GM23248 (cell line): Measurements from ENCODE around the gene PLCB4. TPM values are rescaled to one million over a fixed set of nuclear protein-coding genes. Genes with fewer than 3 reads are reported as not detected.
"Not testable (repeated sequence)": the region's sequence is repeated elsewhere in the genome, so short reads cannot be mapped to it uniquely, and the experiment has no call there.

ENCODE experiments used
- DNase-seq: peaks from one replicate; pipeline ENCODE4 v3.0.0-alpha.2; 2015
- H2AFZ ChIP-seq: fragments of 200-600 bp; sonication (generic); 2 replicates; pipeline ENCODE4 v1.6.1; 2016; ENCODE audit warnings: antibody characterized with exemption
- H3F3A ChIP-seq: fragments of 200-600 bp; sonication (generic); 2 replicates; pipeline ENCODE4 v1.6.1; 2016; ENCODE audit warnings: mild to moderate bottlenecking, antibody characterized with exemption, mixed run types; ENCODE audit not compliant: insufficient read depth
- H3K27ac ChIP-seq: fragments of 200-600 bp; sonication (generic); 2 replicates; pipeline ENCODE4 v1.5.1; 2016; ENCODE audit warnings: mild to moderate bottlenecking
- H3K27me3 ChIP-seq: fragments of 200-600 bp; sonication (generic); replicated peaks from 2 replicates; pipeline ENCODE4 v1.6.1; 2016; ENCODE audit warnings: mild to moderate bottlenecking; ENCODE audit not compliant: insufficient read depth
- H3K36me3 ChIP-seq: fragments of 200-600 bp; sonication (generic); 2 replicates; pipeline ENCODE4 v1.6.1; 2016; ENCODE audit warnings: low read depth, mild to moderate bottlenecking
- H3K4me1 ChIP-seq: fragments of 200-600 bp; sonication (generic); 2 replicates; pipeline ENCODE4 v1.6.1; 2016; ENCODE audit warnings: mild to moderate bottlenecking; ENCODE audit not compliant: insufficient read depth
- H3K4me2 ChIP-seq: fragments of 200-600 bp; sonication (generic); one replicate; pipeline ENCODE4 v1.6.1; 2016; ENCODE audit warnings: mild to moderate bottlenecking; ENCODE audit not compliant: unreplicated experiment
- H3K4me3 ChIP-seq: fragments of 200-600 bp; sonication (generic); 2 replicates; pipeline ENCODE4 v1.5.1; 2016; ENCODE audit warnings: mild to moderate bottlenecking
- H3K79me2 ChIP-seq: fragments of 200-600 bp; sonication (generic); 2 replicates; pipeline ENCODE4 v1.6.1; 2016; ENCODE audit warnings: mild to moderate bottlenecking; ENCODE audit not compliant: insufficient read depth
- H3K9ac ChIP-seq: fragments of 200-600 bp; sonication (generic); 2 replicates; pipeline ENCODE4 v1.6.1; 2016; ENCODE audit warnings: mild to moderate bottlenecking
- H3K9me2 ChIP-seq: fragments of 200-600 bp; sonication (generic); 2 replicates; pipeline ENCODE4 v1.6.1; 2016; ENCODE audit warnings: mixed run types, mild to moderate bottlenecking, moderate library complexity; ENCODE audit not compliant: insufficient read depth
- H3K9me3 ChIP-seq: fragments of 200-600 bp; sonication (generic); one replicate; pipeline ENCODE4 v1.6.1; 2017; ENCODE audit warnings: low read depth
- H4K20me1 ChIP-seq: fragments of 200-600 bp; sonication (generic); 2 replicates; pipeline ENCODE4 v1.6.0; 2016; ENCODE audit not compliant: insufficient read depth
- EZH2 ChIP-seq: fragments of 200-600 bp; sonication (generic); IDR thresholded peaks from 2 replicates; pipeline ENCODE4 v1.6.1; 2018; ENCODE audit warnings: antibody characterized with exemption, mild to moderate bottlenecking; ENCODE audit not compliant: insufficient read depth, poor library complexity, severe bottlenecking
- EZH2phosphoT487 ChIP-seq: fragments of 200-600 bp; sonication (generic); IDR thresholded peaks from 2 replicates; pipeline ENCODE4 v1.6.1; 2018; ENCODE audit warnings: antibody characterized with exemption, moderate library complexity, mild to moderate bottlenecking, low read depth; ENCODE audit not compliant: insufficient read depth
- WGBS, 2 experiments: methylation state at CpG; one replicate each; pipeline ENCODE4 v1.1.6; 2015 to 2017; ENCODE audit warnings: low lambda C conversion rate in 2 of 2, low coverage in 1 of 2; ENCODE audit errors: missing lambda C conversion rate in 2 of 2; 5-methylcytosine and 5-hydroxymethylcytosine counted together
- in situ Hi-C: fragments of 300-500 bp; cut with MboI; formaldehyde crosslinking; loops from 2 replicates; pipeline ENCODE4 v1.15.0; 2020
- polyA plus RNA-seq: library from polyadenylated mRNA; unstranded; fragments of >200 nt; fragmentation: Nextera tagmentation; extraction: Ambion mirVana; gene quantifications from 2 replicates; pipeline ENCODE4 v1.2.1, GENCODE V29; 2016
- total RNA-seq: library from RNA; depleted of rRNA; stranded (reverse); fragments of >200 nt; shearing (Covaris generic); gene quantifications from 2 replicates; pipeline ENCODE4 v1.2.3, GENCODE V29; 2014

PLCB4 gene
- total and polyA plus RNA-seq, 2 experiments from 2014 or later = 5.0 to 9.5 TPM

DNA sequence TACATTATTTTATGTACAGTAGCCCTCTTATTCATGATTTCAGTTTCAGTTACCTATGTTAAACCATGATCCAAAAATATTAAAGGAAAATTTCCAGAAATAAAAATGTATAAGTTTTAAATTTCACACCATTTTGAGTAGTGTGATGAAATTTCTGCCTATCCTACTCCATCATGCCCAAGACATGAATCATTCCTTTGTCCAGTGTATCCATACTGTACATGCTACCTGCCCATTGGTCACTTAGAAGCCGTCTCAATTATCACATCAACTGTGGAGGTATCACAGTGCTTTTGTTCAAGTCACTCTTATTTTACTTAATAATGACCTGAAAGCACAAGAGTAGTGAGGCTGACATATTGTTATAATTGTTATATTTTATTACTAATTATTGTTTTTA, 32.3 kb upstream of the PLCB4 start:
- Histone ChIP-seq H3K27ac (no peak overlapping the region), H3K9ac (no peak overlapping the region), H3K4me3 (no peak overlapping the region), H3K4me2 (no peak overlapping the region), H3K4me1 (peaks cover 41% of the 10 kb centered on the region), H2AFZ (no peak overlapping the region), H3K9me2 (no peaks in the 10 kb centered on the region), H3F3A (peaks cover 19% of the 10 kb centered on the region), H3K27me3 (no peaks in the 10 kb centered on the region), H3K36me3 (no peaks in the 10 kb centered on the region), H3K9me3 (no peaks in the 10 kb centered on the region), H3K79me2 (no peaks in the 10 kb centered on the region), H4K20me1 (no peaks in the 10 kb centered on the region)
- in situ Hi-C loops = no loop called here
- no peak for DNase-seq
- 68 to 72% methylated on average over 1 of the region's 1 CpG for WGBS, 2 experiments
- TF ChIP-seq EZH2phosphoT487 = no peak
- TF ChIP-seq EZH2 = no peak

DNA sequence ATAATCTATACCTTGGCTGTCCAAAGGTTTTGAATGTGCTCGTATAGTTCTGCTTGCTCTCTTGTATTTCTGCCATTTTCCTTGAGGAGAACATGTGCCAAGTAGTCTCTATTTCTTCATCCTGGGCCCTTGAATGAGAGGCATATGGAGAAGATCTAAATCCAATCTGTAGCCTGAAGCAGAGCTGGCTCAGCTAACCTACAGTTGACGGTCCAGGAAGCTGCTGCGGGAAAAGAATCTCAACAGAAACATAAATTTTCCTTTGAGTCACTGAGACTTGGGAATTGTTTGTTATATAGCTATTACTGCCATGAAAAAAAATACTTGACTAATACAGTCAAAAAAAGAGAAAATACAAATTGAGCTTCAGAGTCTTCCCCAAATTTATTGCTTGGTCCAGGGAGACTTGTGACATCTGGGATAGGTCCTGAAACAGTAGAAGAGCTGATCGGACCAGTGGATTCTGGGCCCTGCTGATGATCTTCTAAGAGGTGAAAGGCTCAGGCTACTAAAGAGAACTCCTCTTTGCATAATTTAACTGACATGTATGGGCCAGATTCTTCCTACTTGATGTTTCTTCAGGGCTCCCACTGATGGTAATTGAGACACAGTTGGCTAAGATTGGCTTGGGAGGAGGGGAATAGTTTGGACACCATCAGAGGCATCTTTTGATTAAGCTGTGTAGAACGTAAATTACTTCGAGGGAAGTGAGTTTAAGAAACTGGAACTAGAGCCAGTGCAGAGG, 29.9 kb upstream of the PLCB4 start:
- H3K4me3 ChIP-seq = no peak overlapping the region
- peak overlapping the region; percentile 22 for H2AFZ ChIP-seq
- H3K9me3 ChIP-seq = no peaks in the 10 kb centered on the region
- H3K79me2 ChIP-seq = no peaks in the 10 kb centered on the region
- peaks cover 21% of the 10 kb centered on the region for H3F3A ChIP-seq
- WGBS, 2 experiments = 37 to 41% methylated on average over 6 of the region's 6 CpGs
- H3K27ac ChIP-seq = no peak overlapping the region
- H3K9me2 ChIP-seq = no peaks in the 10 kb centered on the region
- H3K27me3 ChIP-seq = no peaks in the 10 kb centered on the region
- peak; percentile 57 for DNase-seq
- TF ChIP-seq EZH2 (no peak), EZH2phosphoT487 (no peak)
- H4K20me1 ChIP-seq = no peaks in the 10 kb centered on the region
- H3K4me2 ChIP-seq = no peak overlapping the region
- in situ Hi-C loops = no loop called here
- no peak overlapping the region for H3K9ac ChIP-seq
- peaks cover 33% of the 10 kb centered on the region for H3K4me1 ChIP-seq
- no peaks in the 10 kb centered on the region for H3K36me3 ChIP-seq

GRCh38 chr20:9040863-9041524, 27.9 kb upstream of the PLCB4 start:
- Histone ChIP-seq H4K20me1 (no peaks in the 10 kb centered on the region), H3K27ac (peak overlapping the region; percentile 55), H3K36me3 (no peaks in the 10 kb centered on the region), H2AFZ (no peak overlapping the region), H3K4me3 (no peak overlapping the region), H3K9me2 (no peaks in the 10 kb centered on the region), H3K27me3 (no peaks in the 10 kb centered on the region), H3K9me3 (no peaks in the 10 kb centered on the region), H3K79me2 (no peaks in the 10 kb centered on the region), H3K4me2 (peak overlapping the region; percentile 47), H3F3A (peaks cover 16% of the 10 kb centered on the region), H3K9ac (no peak overlapping the region), H3K4me1 (peaks cover 26% of the 10 kb centered on the region)
- no peak for TF ChIP-seq EZH2
- TF ChIP-seq EZH2phosphoT487 = no peak
- in situ Hi-C loops = no loop called here
- 88 to 97% methylated on average over 1 of the region's 1 CpG for WGBS, 2 experiments
- peak; percentile 69 for DNase-seq

DNA sequence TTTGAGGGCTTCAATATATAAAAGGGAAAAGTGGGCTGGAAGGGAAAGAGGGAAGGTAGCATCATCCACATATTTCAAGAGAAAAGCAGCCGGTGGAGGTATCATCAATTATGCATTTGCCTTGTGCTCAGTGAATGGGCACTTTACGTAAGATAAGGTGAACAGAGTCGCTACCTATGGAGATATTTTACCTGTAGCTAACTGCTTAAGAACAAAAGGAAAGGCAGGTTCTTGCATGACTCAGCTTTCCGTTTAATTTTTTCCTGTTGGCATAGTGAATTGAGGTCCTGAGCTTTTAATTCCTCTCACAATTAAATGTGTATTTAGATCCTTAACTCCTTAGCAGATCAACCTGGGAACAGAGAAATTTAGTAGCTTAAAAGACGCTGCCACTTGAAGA, 25.5 kb upstream of the PLCB4 start:
- no peaks in the 10 kb centered on the region for H3K9me3 ChIP-seq
- TF ChIP-seq EZH2phosphoT487 = no peak
- TF ChIP-seq EZH2 = no peak
- DNase-seq = no peak
- no peaks in the 10 kb centered on the region for H3K9me2 ChIP-seq
- no peak overlapping the region for H2AFZ ChIP-seq
- H3K9ac ChIP-seq = no peak overlapping the region
- 88 to 90% methylated on average over 5 of the region's 5 CpGs for WGBS, 2 experiments
- no peak overlapping the region for H3K4me2 ChIP-seq
- in situ Hi-C loops = no loop called here
- H3K4me3 ChIP-seq = no peak overlapping the region
- H3F3A ChIP-seq = peaks cover 16% of the 10 kb centered on the region
- H3K36me3 ChIP-seq = no peaks in the 10 kb centered on the region
- peaks cover 24% of the 10 kb centered on the region for H3K4me1 ChIP-seq
- H3K79me2 ChIP-seq = no peaks in the 10 kb centered on the region
- H3K27me3 ChIP-seq = no peaks in the 10 kb centered on the region
- H4K20me1 ChIP-seq = no peaks in the 10 kb centered on the region
- no peak overlapping the region for H3K27ac ChIP-seq

GRCh38 chr20:9047928-9048327, 21.0 kb upstream of the PLCB4 start:
- DNase-seq, in situ Hi-C loops, H3K27me3 ChIP-seq, H3K9ac ChIP-seq, H3K79me2 ChIP-seq, H3K4me2 ChIP-seq, H3K9me3 ChIP-seq, H4K20me1 ChIP-seq, H3K4me3 ChIP-seq, H3K27ac ChIP-seq, H3K9me2 ChIP-seq, H3K36me3 ChIP-seq, H2AFZ ChIP-seq: not testable (repeated sequence)
- H3F3A ChIP-seq = peaks cover 19% of the 10 kb centered on the region
- H3K4me1 ChIP-seq = peaks cover 20% of the 10 kb centered on the region
- WGBS, 2 experiments = 40 to 46% methylated on average over 1 of the region's 1 CpG
